Mesothelial cell of epicardium (in vitro differentiated cells): ENCODE measurements around the gene CINP. TPM values are rescaled to one million over a fixed set of nuclear protein-coding genes. Genes with fewer than 3 reads are reported as not detected.

Experiments
- DNase-seq, 2 experiments: peaks; one replicate each; pipeline ENCODE4 v3.0.0; 2021; ENCODE audit warnings: low spot score in 2 of 2; ENCODE audit not compliant: unreplicated experiment in 2 of 2
- H3K27ac Mint-ChIP-seq: 2 replicates; pipeline ENCODE4 v1.8.0; 2021; ENCODE audit warnings: mixed read lengths
- H3K27me3 Mint-ChIP-seq: 2 replicates; pipeline ENCODE4 v1.8.0; 2021; ENCODE audit warnings: low read depth, mixed read lengths
- H3K36me3 Mint-ChIP-seq: 2 replicates; pipeline ENCODE4 v1.8.0; 2021; ENCODE audit warnings: mixed read lengths
- H3K4me1 Mint-ChIP-seq: 2 replicates; pipeline ENCODE4 v1.8.0; 2021; ENCODE audit warnings: mixed read lengths
- H3K4me3 Mint-ChIP-seq: 2 replicates; pipeline ENCODE4 v1.8.0; 2021; ENCODE audit warnings: mild to moderate bottlenecking, moderate library complexity, mixed read lengths
- H3K9me3 Mint-ChIP-seq: 2 replicates; pipeline ENCODE4 v1.8.0; 2021; ENCODE audit warnings: mixed read lengths
- total RNA-seq: library from RNA; stranded (reverse); gene quantifications from 3 replicates; pipeline ENCODE4 v1.2.1, GENCODE V29; 2021
- TF ChIP-seq, protein P1 (sequence below): fragments of 200-600 bp; sonication (generic); IDR thresholded peaks from one replicate; pipeline ENCODE4 v1.5.0; 2021; ENCODE audit warnings: antibody characterized with exemption; ENCODE audit not compliant: unreplicated experiment

CINP gene
- total RNA-seq, 1 donor from 2014 or later = 24.3 TPM

DNA sequence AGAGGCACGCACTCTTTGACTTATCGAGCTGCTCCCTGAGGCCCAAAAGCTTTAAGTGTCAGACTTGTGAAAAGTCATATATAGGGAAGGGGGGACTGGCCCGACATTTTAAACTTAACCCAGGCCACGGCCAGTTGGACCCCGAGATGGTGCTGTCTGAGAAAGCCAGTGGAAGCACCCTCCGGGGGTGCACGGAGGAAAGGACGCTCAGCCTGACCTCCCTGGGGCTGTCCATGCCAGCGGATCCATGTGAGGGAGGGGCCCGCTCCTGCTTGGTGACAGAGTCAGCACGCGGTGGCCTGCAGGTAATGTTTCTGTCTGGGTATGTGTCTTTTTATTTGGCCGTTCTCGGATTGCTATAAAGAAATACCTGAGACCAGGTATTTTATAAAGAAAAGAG lies 36.1 kb downstream of the CINP start:
- Mint-ChIP-seq H3K36me3 (no peaks in the 10 kb centered on the region), H3K4me3 (no peak overlapping the region), H3K27ac (no peak overlapping the region), H3K9me3 (no peaks in the 10 kb centered on the region), H3K27me3 (no peaks in the 10 kb centered on the region), H3K4me1 (no peaks in the 10 kb centered on the region)
- no peak for DNase-seq
- TF ChIP-seq, protein P1, sequence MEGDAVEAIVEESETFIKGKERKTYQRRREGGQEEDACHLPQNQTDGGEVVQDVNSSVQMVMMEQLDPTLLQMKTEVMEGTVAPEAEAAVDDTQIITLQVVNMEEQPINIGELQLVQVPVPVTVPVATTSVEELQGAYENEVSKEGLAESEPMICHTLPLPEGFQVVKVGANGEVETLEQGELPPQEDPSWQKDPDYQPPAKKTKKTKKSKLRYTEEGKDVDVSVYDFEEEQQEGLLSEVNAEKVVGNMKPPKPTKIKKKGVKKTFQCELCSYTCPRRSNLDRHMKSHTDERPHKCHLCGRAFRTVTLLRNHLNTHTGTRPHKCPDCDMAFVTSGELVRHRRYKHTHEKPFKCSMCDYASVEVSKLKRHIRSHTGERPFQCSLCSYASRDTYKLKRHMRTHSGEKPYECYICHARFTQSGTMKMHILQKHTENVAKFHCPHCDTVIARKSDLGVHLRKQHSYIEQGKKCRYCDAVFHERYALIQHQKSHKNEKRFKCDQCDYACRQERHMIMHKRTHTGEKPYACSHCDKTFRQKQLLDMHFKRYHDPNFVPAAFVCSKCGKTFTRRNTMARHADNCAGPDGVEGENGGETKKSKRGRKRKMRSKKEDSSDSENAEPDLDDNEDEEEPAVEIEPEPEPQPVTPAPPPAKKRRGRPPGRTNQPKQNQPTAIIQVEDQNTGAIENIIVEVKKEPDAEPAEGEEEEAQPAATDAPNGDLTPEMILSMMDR = no peak

DNA sequence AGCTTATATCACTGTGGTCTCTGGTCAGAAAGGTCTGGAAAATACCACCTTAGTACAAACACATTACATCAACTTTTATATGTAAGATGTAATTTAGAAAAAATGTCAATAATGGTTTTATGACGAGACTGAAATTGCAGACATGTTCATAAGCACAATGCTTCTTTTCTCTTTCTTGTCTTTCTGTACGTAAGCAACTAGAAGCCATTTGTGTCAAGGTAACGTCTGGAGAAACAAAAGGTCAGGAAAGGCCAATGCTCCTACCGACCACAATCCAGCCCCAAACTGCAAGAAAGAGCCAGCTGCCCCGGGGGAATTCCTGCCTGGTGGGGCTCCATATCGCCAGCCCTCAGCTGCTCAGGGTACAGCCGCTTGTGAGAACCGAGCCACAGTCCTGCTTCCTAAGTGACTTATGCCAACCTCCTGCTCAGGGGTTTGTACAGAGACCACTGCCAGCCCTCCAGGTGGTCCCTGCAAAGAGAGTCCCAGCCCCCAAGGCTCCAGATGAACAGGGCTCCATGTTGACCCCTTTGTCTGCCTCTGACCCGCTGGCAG lies 36.8 kb downstream of the CINP start:
- DNase-seq = no peak
- TF ChIP-seq, protein P1 = no peak
- no peaks in the 10 kb centered on the region for H3K4me1 Mint-ChIP-seq
- no peak overlapping the region for H3K4me3 Mint-ChIP-seq
- no peaks in the 10 kb centered on the region for H3K36me3 Mint-ChIP-seq
- no peaks in the 10 kb centered on the region for H3K9me3 Mint-ChIP-seq
- no peaks in the 10 kb centered on the region for H3K27me3 Mint-ChIP-seq
- H3K27ac Mint-ChIP-seq = no peak overlapping the region

DNA sequence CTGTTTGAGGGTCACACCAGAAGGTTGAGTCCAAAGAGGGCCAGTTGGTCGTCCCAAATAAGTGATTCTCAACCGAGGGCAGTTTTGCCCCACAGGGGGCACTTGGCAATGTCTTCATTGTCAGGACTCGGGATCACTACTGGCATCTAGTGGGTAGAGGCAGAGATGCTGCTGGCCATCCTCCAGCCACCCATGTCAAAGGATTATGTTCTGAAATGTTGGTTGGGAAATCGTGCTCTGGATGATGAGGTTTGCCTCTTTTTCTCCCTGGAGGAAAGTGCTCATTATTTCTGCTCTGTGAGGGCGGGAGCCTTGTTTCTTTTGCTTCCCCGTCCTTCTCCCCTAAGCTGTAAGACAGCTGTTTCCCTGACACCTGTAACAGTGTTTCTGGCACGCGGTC lies 39.6 kb downstream of the CINP start:
- Mint-ChIP-seq H3K4me1 (peaks cover 14% of the 10 kb centered on the region), H3K4me3 (peak overlapping the region; percentile 15), H3K27ac (no peak overlapping the region), H3K36me3 (no peaks in the 10 kb centered on the region), H3K27me3 (no peaks in the 10 kb centered on the region), H3K9me3 (no peaks in the 10 kb centered on the region)
- TF ChIP-seq, protein P1 = no peak
- DNase-seq = no peak

DNA sequence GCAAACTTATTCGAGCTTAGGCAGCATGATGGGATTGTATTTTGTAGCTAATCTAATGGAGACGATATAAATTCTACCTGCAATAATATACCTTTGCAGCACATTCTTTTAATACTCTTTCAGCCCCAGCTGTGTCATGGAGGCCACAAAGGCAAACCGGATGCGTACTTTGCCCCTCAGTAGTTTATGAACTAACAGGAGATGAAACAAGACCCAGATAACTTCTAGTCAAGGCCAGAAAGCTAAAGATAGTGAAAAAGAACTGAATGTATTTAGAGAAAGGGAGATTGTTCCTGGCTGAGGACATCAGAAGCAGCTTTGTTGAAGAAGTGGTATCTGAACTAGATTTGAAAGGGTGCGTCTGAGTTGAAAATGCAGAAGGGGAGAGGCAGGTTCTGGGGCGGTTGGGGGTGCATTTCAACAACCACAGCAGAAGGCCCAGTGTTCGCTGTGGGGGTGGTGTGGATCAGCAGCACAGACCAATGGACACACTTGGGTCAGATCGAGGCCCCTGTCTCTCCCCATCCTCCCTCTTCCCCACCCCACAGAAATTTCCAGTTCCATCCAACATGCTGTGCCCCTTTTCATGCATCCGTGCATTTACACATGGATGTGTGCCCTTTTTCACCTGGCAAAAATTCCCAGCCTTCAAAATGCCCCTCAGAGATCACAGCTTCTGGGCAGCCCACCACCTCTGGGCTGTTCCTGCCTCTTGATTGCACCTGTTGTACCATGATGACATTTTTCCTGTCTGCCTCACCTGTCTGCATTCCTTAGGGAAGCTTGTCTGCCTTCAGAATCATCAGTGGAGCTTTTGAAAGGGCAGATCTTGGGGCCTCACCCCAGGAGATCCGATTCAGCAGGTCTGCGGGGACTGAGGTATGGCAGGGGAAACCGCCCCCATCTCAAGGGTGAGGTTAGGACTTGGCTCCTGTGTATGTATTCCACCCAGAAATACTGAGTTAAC lies 41.0 kb downstream of the CINP start:
- H3K27me3 Mint-ChIP-seq = no peaks in the 10 kb centered on the region
- no peaks in the 10 kb centered on the region for H3K36me3 Mint-ChIP-seq
- H3K27ac Mint-ChIP-seq = no peak overlapping the region
- H3K9me3 Mint-ChIP-seq = no peaks in the 10 kb centered on the region
- TF ChIP-seq, protein P1 = no peak
- H3K4me1 Mint-ChIP-seq = peaks cover 24% of the 10 kb centered on the region
- H3K4me3 Mint-ChIP-seq = no peak overlapping the region
- DNase-seq = no peak

DNA sequence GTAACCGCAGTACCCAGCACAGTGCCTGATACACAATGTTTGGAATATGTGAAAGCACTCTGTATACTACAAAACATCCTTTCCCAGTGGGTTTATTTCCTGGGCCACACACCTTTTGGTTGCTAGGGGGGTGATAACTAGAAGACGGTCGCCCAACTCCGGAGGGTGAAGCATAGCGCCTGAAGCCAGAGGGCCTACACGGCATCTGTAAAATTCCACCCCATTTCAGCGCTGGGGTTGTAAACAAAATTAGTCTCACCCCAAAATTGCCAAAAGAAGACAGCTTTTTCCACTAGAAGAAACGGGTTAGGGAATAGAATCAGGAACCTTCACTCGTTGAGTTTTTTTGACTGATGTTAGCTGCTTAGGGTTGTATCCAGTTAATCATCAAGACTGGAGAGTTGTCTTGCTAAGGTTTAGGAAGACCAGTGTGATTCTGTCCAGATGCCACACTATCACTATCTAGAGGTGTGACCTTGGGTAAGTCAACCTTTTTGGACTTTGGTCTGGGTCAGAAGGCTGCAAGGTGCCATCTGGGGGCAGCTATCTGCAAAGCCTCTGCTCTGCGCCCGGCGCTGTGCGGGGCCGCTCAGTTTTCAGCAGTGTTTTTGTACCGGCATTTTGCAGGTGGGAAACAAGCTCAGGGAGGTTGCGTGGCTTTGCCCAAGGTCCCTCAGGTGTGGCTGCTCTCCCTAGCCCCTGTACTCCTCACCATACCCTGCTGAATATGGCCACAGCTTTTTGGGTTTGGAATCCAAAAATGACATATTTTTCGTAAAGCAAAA lies 41.8 kb downstream of the CINP start:
- H3K27ac Mint-ChIP-seq = peak overlapping the region; percentile 97
- no peaks in the 10 kb centered on the region for H3K36me3 Mint-ChIP-seq
- peaks cover 30% of the 10 kb centered on the region for H3K4me1 Mint-ChIP-seq
- no peaks in the 10 kb centered on the region for H3K27me3 Mint-ChIP-seq
- no peaks in the 10 kb centered on the region for H3K9me3 Mint-ChIP-seq
- DNase-seq = no peak
- peak overlapping the region; percentile 88 for H3K4me3 Mint-ChIP-seq
- TF ChIP-seq, protein P1 = no peak
